H9 (cell line): ENCODE results near the gene FAIM2. TPM values are rescaled to one million over a fixed set of nuclear protein-coding genes. Genes with fewer than 3 reads are reported as not detected.

Experiments
- DNase-seq: peaks from one replicate; pipeline ENCODE4 v3.0.0-alpha.2; 2017
- H2AFZ ChIP-seq: one replicate; pipeline ENCODE4 v1.6.1; 2013; ENCODE audit warnings: mild to moderate bottlenecking, low read length, control low read depth, moderate library complexity
- H2AK5ac ChIP-seq: 2 replicates; pipeline ENCODE4 v1.6.1; 2013; ENCODE audit warnings: low read length, control low read depth, mixed read lengths; ENCODE audit not compliant: insufficient read length
- H2BK120ac ChIP-seq: one replicate; pipeline ENCODE4 v1.6.1; 2013; ENCODE audit warnings: low read depth, mild to moderate bottlenecking, low read length, control low read depth, inconsistent platforms; ENCODE audit not compliant: poor library complexity, severe bottlenecking
- H2BK12ac ChIP-seq: 2 replicates; pipeline ENCODE4 v1.6.1; 2013; ENCODE audit warnings: low read length, control low read depth, mixed read lengths, low read depth; ENCODE audit not compliant: insufficient read length
- H2BK15ac ChIP-seq: 2 replicates; pipeline ENCODE4 v1.6.1; 2013; ENCODE audit warnings: low read depth, low read length, control low read depth
- H2BK20ac ChIP-seq: one replicate; pipeline ENCODE4 v1.6.1; 2013; ENCODE audit warnings: low read depth, mild to moderate bottlenecking, low read length, control low read depth, inconsistent platforms; ENCODE audit not compliant: poor library complexity, severe bottlenecking
- H2BK5ac ChIP-seq: 2 replicates; pipeline ENCODE4 v1.6.1; 2013; ENCODE audit warnings: low read length, control low read depth, mixed read lengths; ENCODE audit not compliant: insufficient read length
- H3K14ac ChIP-seq: 2 replicates; pipeline ENCODE4 v1.6.1; 2013; ENCODE audit warnings: low read length, control low read depth; ENCODE audit not compliant: insufficient read depth
- H3K18ac ChIP-seq: 2 replicates; pipeline ENCODE4 v1.6.1; 2013; ENCODE audit warnings: low read depth, mild to moderate bottlenecking, mixed read lengths, low read length, control low read depth; ENCODE audit not compliant: insufficient read length
- H3K23ac ChIP-seq: 2 replicates; pipeline ENCODE4 v1.6.1; 2013; ENCODE audit warnings: low read length, control low read depth, mixed read lengths, low read depth; ENCODE audit not compliant: insufficient read length
- H3K23me2 ChIP-seq: 2 replicates; pipeline ENCODE4 v1.6.1; 2013; ENCODE audit warnings: low read depth, mild to moderate bottlenecking, mixed read lengths, low read length, control low read depth; ENCODE audit not compliant: insufficient read length, poor library complexity, severe bottlenecking
- H3K27ac ChIP-seq: 2 replicates; pipeline ENCODE4 v1.5.1; 2013; ENCODE audit warnings: low read length, control low read depth, mixed read lengths, low read depth; ENCODE audit not compliant: insufficient read length
- H3K27me3 ChIP-seq: 2 replicates; pipeline ENCODE4 v1.6.1; 2013; ENCODE audit warnings: low read length, control low read depth, inconsistent platforms; ENCODE audit not compliant: insufficient read depth
- H3K4ac ChIP-seq: 2 replicates; pipeline ENCODE4 v1.6.1; 2013; ENCODE audit warnings: low read depth, mild to moderate bottlenecking, control low read depth, inconsistent platforms, low read length, moderate library complexity
- H3K4me1 ChIP-seq: 2 replicates; pipeline ENCODE4 v1.6.1; 2013; ENCODE audit warnings: low read length, control low read depth, inconsistent platforms; ENCODE audit not compliant: insufficient read depth
- H3K4me2 ChIP-seq: 2 replicates; pipeline ENCODE4 v1.6.1; 2013; ENCODE audit warnings: low read length, control low read depth, mixed read lengths; ENCODE audit not compliant: insufficient read length, insufficient read depth
- H3K56ac ChIP-seq: 2 replicates; pipeline ENCODE4 v1.6.1; 2013; ENCODE audit warnings: low read depth, mild to moderate bottlenecking, mixed read lengths, low read length, control low read depth; ENCODE audit not compliant: insufficient read length
- H3K79me1 ChIP-seq: 2 replicates; pipeline ENCODE4 v1.6.1; 2013; ENCODE audit warnings: low read depth, mild to moderate bottlenecking, moderate library complexity, low read length, control low read depth, inconsistent platforms; ENCODE audit not compliant: insufficient read depth, poor library complexity, severe bottlenecking
- H3K79me2 ChIP-seq: 2 replicates; pipeline ENCODE4 v1.6.1; 2013; ENCODE audit warnings: low read length, control low read depth, inconsistent platforms; ENCODE audit not compliant: insufficient read depth
- H3K9ac ChIP-seq: 2 replicates; pipeline ENCODE4 v1.6.1; 2013; ENCODE audit warnings: low read length, control low read depth, mixed read lengths; ENCODE audit not compliant: insufficient read length; ENCODE audit errors: extremely low read depth
- H3K9me3 ChIP-seq: one replicate; pipeline ENCODE4 v1.6.1; 2013; ENCODE audit warnings: low read depth, low read length, inconsistent platforms; ENCODE audit not compliant: control insufficient read depth
- H3T11ph ChIP-seq: one replicate; pipeline ENCODE4 v1.6.1; 2013; ENCODE audit warnings: mild to moderate bottlenecking, low read length, control low read depth, inconsistent platforms
- H4K20me1 ChIP-seq: one replicate; pipeline ENCODE4 v1.6.1; 2013; ENCODE audit not compliant: control insufficient read depth, insufficient read length, insufficient read depth
- H4K5ac ChIP-seq: 2 replicates; pipeline ENCODE4 v1.6.1; 2013; ENCODE audit warnings: low read depth, mild to moderate bottlenecking, mixed read lengths, low read length, control low read depth; ENCODE audit not compliant: insufficient read length
- H4K8ac ChIP-seq: replicated peaks from 2 replicates; pipeline ENCODE4 v1.6.1; 2013; ENCODE audit warnings: low read length, control low read depth, mixed read lengths, low read depth; ENCODE audit not compliant: insufficient read length
- H4K91ac ChIP-seq: 2 replicates; pipeline ENCODE4 v1.6.1; 2013; ENCODE audit warnings: low read depth, mild to moderate bottlenecking, moderate library complexity, mixed read lengths, low read length, control low read depth; ENCODE audit not compliant: insufficient read length
- H3K27ac Mint-ChIP-seq, 3 experiments: 2 replicates in 2 of 3; 3 replicates in 1 of 3; pipeline ENCODE4 v1.8.0; 2020 to 2021; ENCODE audit warnings: mixed read lengths in 3 of 3, mild to moderate bottlenecking in 1 of 3, moderate library complexity in 1 of 3
- H3K27me3 Mint-ChIP-seq: 2 replicates; pipeline ENCODE4 v1.8.0; 2021; ENCODE audit warnings: low read depth, mild to moderate bottlenecking, moderate library complexity, mixed read lengths
- H3K36me3 Mint-ChIP-seq, 3 experiments: 2 replicates in 2 of 3; 3 replicates in 1 of 3; pipeline ENCODE4 v1.8.0; 2020 to 2021; ENCODE audit warnings: low read depth in 3 of 3, mixed read lengths in 3 of 3; ENCODE audit not compliant: insufficient read depth in 1 of 3
- H3K4me1 Mint-ChIP-seq, 2 experiments: 2 replicates each; pipeline ENCODE4 v1.8.0; 2020; ENCODE audit warnings: mixed read lengths in 2 of 2
- H3K4me3 Mint-ChIP-seq, 2 experiments: 2 replicates in 1 of 2; 3 replicates in 1 of 2; pipeline ENCODE4 v1.8.0; 2020 to 2021; ENCODE audit warnings: mild to moderate bottlenecking in 2 of 2, mixed read lengths in 2 of 2, moderate library complexity in 1 of 2
- H3K9me3 Mint-ChIP-seq, 2 experiments: 2 replicates in 1 of 2; 3 replicates in 1 of 2; pipeline ENCODE4 v1.8.0; 2020; ENCODE audit warnings: mild to moderate bottlenecking in 2 of 2, mixed read lengths in 2 of 2, moderate library complexity in 1 of 2
- CTCF ChIP-seq: fragments of 200-600 bp; sonication (generic); conservative IDR thresholded peaks from 3 replicates; pipeline ENCODE4 v1.8.0; 2021; ENCODE audit warnings: antibody characterized with exemption, mild to moderate bottlenecking
- WGBS: extraction: QIAGEN DNeasy Blood & Tissue Kit; methylation state at CpG from one replicate; pipeline ENCODE4 v1.1.7; 2013; ENCODE audit warnings: missing lambda C conversion rate, low lambda C conversion rate, mixed read lengths; ENCODE audit not compliant: insufficient read length; ENCODE audit errors: extremely low coverage; 5-methylcytosine and 5-hydroxymethylcytosine counted together
- total RNA-seq: library from RNA; stranded (reverse); gene quantifications from 2 replicates; pipeline ENCODE4 v1.2.1, GENCODE V29; 2021

The FAIM2 gene
- total RNA-seq, 1 experiment from 2014 or later, result 0.42 TPM

GRCh38 chr12:49871263-49871561 lies 32.5 kb downstream of the FAIM2 start:
- no peak overlapping the region for H2AK5ac ChIP-seq
- H3T11ph ChIP-seq, result no peak overlapping the region
- Mint-ChIP-seq H3K27me3 (peaks cover 2% of the 10 kb centered on the region), H3K4me3 (no peak overlapping the region), H3K36me3 (no peaks in the 10 kb centered on the region), H3K4me1 (peaks cover 12 to 15% of the 10 kb centered on the region in 2 experiments), H3K9me3 (no peaks in the 10 kb centered on the region), H3K27ac (no peak overlapping the region)
- no CpG with 5 or more reads among the region's 4 CpGs for WGBS
- no peak overlapping the region for H2BK12ac ChIP-seq
- H3K4ac ChIP-seq, result no peak overlapping the region
- no peak overlapping the region for H2BK120ac ChIP-seq
- no peak overlapping the region for H4K5ac ChIP-seq
- no peak overlapping the region for H3K14ac ChIP-seq
- H3K4me2 ChIP-seq, result no peak overlapping the region
- no peaks in the 10 kb centered on the region for H3K27me3 ChIP-seq
- no peak overlapping the region for H2BK15ac ChIP-seq
- H3K56ac ChIP-seq, result no peak overlapping the region
- no peaks in the 10 kb centered on the region for H3K4me1 ChIP-seq
- no peak overlapping the region for H3K23ac ChIP-seq
- H3K79me2 ChIP-seq, result no peaks in the 10 kb centered on the region
- DNase-seq, result no peak
- no peaks in the 10 kb centered on the region for H3K9me3 ChIP-seq
- no peak overlapping the region for H2AFZ ChIP-seq
- TF ChIP-seq CTCF, result no peak
- no peaks in the 10 kb centered on the region for H3K23me2 ChIP-seq
- H3K79me1 ChIP-seq, result no peaks in the 10 kb centered on the region
- no peak overlapping the region for H2BK20ac ChIP-seq
- H3K18ac ChIP-seq, result no peak overlapping the region
- no peak overlapping the region for H4K8ac ChIP-seq
- H4K20me1 ChIP-seq, result no peaks in the 10 kb centered on the region
- H3K9ac ChIP-seq, result no peak overlapping the region
- no peak overlapping the region for H3K27ac ChIP-seq
- H2BK5ac ChIP-seq, result no peak overlapping the region
- H4K91ac ChIP-seq, result no peak overlapping the region
